Measurements from ENCODE around the gene KCNN4. TPM values are rescaled to one million over a fixed set of nuclear protein-coding genes. Genes with fewer than 3 reads are reported as not detected.

KCNN4 gene
- total RNA-seq, 1 experiment from 2014 or later: 45.9 TPM

DNA sequence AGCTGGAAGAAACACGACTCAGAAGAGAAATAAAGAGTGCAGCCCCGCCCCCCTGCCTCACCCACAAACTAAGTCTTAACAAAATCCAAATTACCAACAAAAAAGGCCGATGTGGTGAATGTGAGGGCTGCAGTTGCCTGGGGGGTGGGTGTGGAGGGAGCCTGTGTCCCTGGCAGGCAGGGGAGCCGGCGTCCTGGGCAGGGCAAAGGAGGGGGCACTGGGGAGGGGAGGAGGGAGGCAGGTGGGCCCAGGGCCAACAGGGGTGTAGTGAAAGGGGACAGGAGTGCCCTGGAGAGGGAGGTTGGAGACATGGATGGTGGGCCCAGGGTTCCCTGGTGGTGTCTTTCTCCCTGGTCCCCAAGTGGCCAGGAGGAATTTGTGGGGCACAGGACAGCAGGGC lies 60.9 kb downstream of the KCNN4 start:
- Mint-ChIP-seq H3K9me3 (ENCODE audit: unreplicated experiment) (no peaks in the 10 kb centered on the region), H3K27ac (ENCODE audit: low read depth, unreplicated experiment) (no peak overlapping the region), H3K36me3 (ENCODE audit: insufficient read depth, unreplicated experiment) (no peaks in the 10 kb centered on the region), H3K4me3 (ENCODE audit: unreplicated experiment) (no peak overlapping the region), H3K27me3 (ENCODE audit: insufficient read depth, unreplicated experiment) (no peaks in the 10 kb centered on the region), H3K4me1 (ENCODE audit: insufficient read depth, unreplicated experiment) (peaks cover 6% of the 10 kb centered on the region)
- POLR2A ChIA-PET: interaction anchor here (0.7 kb wide), 1 partner anchor 35 kb away, joined by 4 read pairs; the partner anchor contains the start of gene SMG9
- DNase-seq (ENCODE audit: unreplicated experiment): no peak
- BruUV-seq (replicated peaks): no TSS peak
- TF ChIP-seq, protein P1, sequence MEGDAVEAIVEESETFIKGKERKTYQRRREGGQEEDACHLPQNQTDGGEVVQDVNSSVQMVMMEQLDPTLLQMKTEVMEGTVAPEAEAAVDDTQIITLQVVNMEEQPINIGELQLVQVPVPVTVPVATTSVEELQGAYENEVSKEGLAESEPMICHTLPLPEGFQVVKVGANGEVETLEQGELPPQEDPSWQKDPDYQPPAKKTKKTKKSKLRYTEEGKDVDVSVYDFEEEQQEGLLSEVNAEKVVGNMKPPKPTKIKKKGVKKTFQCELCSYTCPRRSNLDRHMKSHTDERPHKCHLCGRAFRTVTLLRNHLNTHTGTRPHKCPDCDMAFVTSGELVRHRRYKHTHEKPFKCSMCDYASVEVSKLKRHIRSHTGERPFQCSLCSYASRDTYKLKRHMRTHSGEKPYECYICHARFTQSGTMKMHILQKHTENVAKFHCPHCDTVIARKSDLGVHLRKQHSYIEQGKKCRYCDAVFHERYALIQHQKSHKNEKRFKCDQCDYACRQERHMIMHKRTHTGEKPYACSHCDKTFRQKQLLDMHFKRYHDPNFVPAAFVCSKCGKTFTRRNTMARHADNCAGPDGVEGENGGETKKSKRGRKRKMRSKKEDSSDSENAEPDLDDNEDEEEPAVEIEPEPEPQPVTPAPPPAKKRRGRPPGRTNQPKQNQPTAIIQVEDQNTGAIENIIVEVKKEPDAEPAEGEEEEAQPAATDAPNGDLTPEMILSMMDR (IDR thresholded peaks at IDR 0.05; ENCODE audit: unreplicated experiment): no peak
- CTCF ChIA-PET: interaction anchor here (0.6 to 0.7 kb wide), 2 partner anchors 12 to 66 kb away, joined by 3 to 6 read pairs; no protein-coding TSS in a partner anchor
- intact Hi-C loops (cut with micrococcal nuclease): no loop called here

DNA sequence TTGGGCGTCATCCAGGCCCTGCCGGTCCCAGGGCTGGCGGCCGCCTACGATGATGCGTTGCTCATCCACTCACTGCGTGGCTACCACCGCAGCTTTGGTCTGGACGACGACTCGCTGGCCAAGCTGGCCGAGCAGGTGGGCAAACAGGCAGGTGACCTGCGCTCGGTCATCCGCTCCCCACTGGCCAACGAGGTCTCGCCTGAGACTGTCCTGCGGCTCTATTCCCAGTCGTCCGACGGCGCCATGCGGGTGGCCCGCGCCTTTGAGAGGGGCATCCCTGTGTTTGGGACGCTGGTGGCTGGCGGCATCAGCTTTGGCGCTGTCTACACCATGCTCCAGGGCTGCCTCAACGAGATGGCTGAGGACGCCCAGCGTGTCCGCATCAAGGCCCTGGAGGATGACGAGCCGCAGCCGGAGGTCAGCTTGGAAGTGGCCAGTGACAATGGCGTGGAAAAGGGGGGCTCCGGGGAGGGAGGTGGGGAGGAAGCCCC lies 61.4 kb downstream of the KCNN4 start:
- H3K4me3 Mint-ChIP-seq (ENCODE audit: unreplicated experiment): no peak overlapping the region
- intact Hi-C loops (cut with micrococcal nuclease): no loop called here
- POLR2A ChIA-PET: interaction anchor here (0.7 kb wide), 2 partner anchors 35 to 50 kb away, joined by 3 to 4 read pairs; partner anchors contain the start of gene SMG9
- H3K9me3 Mint-ChIP-seq (ENCODE audit: unreplicated experiment): no peaks in the 10 kb centered on the region
- H3K27ac Mint-ChIP-seq (ENCODE audit: low read depth, unreplicated experiment): no peak overlapping the region
- DNase-seq (ENCODE audit: unreplicated experiment): no peak
- no peaks in the 10 kb centered on the region for H3K27me3 Mint-ChIP-seq (ENCODE audit: insufficient read depth, unreplicated experiment)
- BruUV-seq (replicated peaks): no TSS peak
- peaks cover 6% of the 10 kb centered on the region for H3K4me1 Mint-ChIP-seq (ENCODE audit: insufficient read depth, unreplicated experiment)
- H3K36me3 Mint-ChIP-seq (ENCODE audit: insufficient read depth, unreplicated experiment): no peaks in the 10 kb centered on the region
- CTCF ChIA-PET: no interaction called here
- TF ChIP-seq, protein P1 (IDR thresholded peaks at IDR 0.05; ENCODE audit: unreplicated experiment): no peak

DNA sequence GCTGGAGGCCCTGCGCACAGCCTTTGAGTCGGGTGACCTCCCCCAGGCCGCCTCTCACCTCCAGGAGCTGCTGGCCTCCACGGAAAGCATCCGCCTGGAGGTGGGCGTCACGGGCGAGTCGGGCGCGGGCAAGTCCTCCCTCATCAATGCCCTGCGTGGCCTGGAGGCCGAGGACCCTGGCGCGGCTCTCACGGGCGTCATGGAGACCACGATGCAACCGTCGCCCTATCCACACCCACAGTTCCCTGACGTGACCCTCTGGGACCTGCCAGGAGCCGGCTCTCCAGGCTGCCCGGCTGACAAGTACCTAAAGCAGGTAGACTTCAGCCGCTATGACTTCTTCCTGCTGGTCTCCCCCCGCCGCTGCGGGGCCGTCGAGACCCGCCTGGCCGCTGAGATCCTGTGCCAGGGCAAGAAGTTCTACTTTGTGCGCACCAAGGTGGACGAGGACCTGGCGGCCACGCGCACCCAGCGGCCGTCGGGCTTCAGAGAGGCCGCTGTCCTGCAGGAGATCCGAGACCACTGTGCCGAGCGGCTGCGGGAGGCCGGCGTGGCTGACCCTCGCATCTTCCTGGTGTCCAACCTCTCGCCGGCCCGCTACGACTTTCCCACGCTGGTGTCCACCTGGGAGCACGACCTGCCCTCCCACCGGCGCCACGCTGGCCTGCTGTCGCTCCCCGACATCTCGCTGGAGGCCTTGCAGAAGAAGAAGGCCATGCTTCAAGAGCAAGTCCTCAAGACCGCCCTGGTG lies 62.0 kb downstream of the KCNN4 start:
- no peaks in the 10 kb centered on the region for H3K9me3 Mint-ChIP-seq (ENCODE audit: unreplicated experiment)

More for the DNA sequence above, 62.0 kb downstream of the KCNN4 start:
- TF ChIP-seq, protein P1 (IDR thresholded peaks at IDR 0.05; ENCODE audit: unreplicated experiment): no peak
- H3K27me3 Mint-ChIP-seq (ENCODE audit: insufficient read depth, unreplicated experiment): no peaks in the 10 kb centered on the region
- H3K36me3 Mint-ChIP-seq (ENCODE audit: insufficient read depth, unreplicated experiment): no peaks in the 10 kb centered on the region
- peaks cover 6% of the 10 kb centered on the region for H3K4me1 Mint-ChIP-seq (ENCODE audit: insufficient read depth, unreplicated experiment)
- intact Hi-C loops (cut with micrococcal nuclease): no loop called here
- POLR2A ChIA-PET: interaction anchor here (0.7 kb wide), 2 partner anchors 9 to 50 kb away, joined by 3 read pairs; no protein-coding TSS in a partner anchor
- CTCF ChIA-PET: no interaction called here
- no TSS peak for BruUV-seq (replicated peaks)
- no peak overlapping the region for H3K4me3 Mint-ChIP-seq (ENCODE audit: unreplicated experiment)
- no peak overlapping the region for H3K27ac Mint-ChIP-seq (ENCODE audit: low read depth, unreplicated experiment)
- no peak for DNase-seq (ENCODE audit: unreplicated experiment)

Other genes starting within 250 kb of the KCNN4 start
- 0.81 and 1.1 TPM in 2 replicates for gene ZNF575, start 247.8 kb downstream of the KCNN4 start, total RNA-seq (2022)
- 18.0 and 20.6 TPM in 2 replicates for gene XRCC1, start 205.4 kb downstream of the KCNN4 start, total RNA-seq (2022)
- gene PINLYP, start 205.2 kb downstream of the KCNN4 start, total RNA-seq (2022): 0.74 TPM in 1 of 2 replicates, not detected in the other
- gene IRGQ, start 184.8 kb downstream of the KCNN4 start, total RNA-seq (2022): 21.0 and 26.5 TPM in 2 replicates
- gene ZNF576, start 184.4 kb downstream of the KCNN4 start, total RNA-seq (2022): 13.2 and 18.4 TPM in 2 replicates
- gene SRRM5, start 168.9 kb downstream of the KCNN4 start, total RNA-seq (2022): 0.28 and 0.88 TPM in 2 replicates
- gene ZNF428, start 161.3 kb downstream of the KCNN4 start, total RNA-seq (2022): 18.6 and 23.3 TPM in 2 replicates
- gene CADM4, start 141.1 kb downstream of the KCNN4 start, total RNA-seq (2022): 3.2 and 3.8 TPM in 2 replicates
- 14.0 and 32.2 TPM in 2 replicates for gene PLAUR, start 110.8 kb downstream of the KCNN4 start, total RNA-seq (2022)
- gene IRGC, start 64.9 kb downstream of the KCNN4 start, total RNA-seq (2022): not detected in 2 replicates
- gene SMG9, start 26.0 kb downstream of the KCNN4 start, total RNA-seq (2022): 76.0 and 76.4 TPM in 2 replicates
- gene LYPD5, start 21.5 kb upstream of the KCNN4 start, total RNA-seq (2022): 0.21 and 0.47 TPM in 2 replicates
- gene ZNF283, start 46.3 kb upstream of the KCNN4 start, total RNA-seq (2022): 14.7 and 15.4 TPM in 2 replicates
- 1.2 TPM in 2 replicates for gene ZNF404, start 103.0 kb upstream of the KCNN4 start, total RNA-seq (2022)
- 8.1 and 9.9 TPM in 2 replicates for gene ZNF45, start 154.3 kb upstream of the KCNN4 start, total RNA-seq (2022)
- gene ZNF221, start 170.3 kb upstream of the KCNN4 start, total RNA-seq (2022): 1.2 and 1.8 TPM in 2 replicates
- gene ZNF155, start 203.2 kb upstream of the KCNN4 start, total RNA-seq (2022): 4.2 and 6.7 TPM in 2 replicates
- gene ZNF230, start 222.0 kb upstream of the KCNN4 start, total RNA-seq (2022): 2.9 and 4.0 TPM in 2 replicates
- 3.3 and 4.3 TPM in 2 replicates for gene ZNF222, start 244.4 kb upstream of the KCNN4 start, total RNA-seq (2022)